COLO668 (cell line): ENCODE measurements around the gene METTL17.
"Not testable (repeated sequence)": the region's sequence is repeated elsewhere in the genome, so short reads cannot be mapped to it uniquely, and the experiment has no call there.

ENCODE experiments used
- DNase-seq: peaks from one replicate; lab custom pipeline; 2025; ENCODE audit not compliant: unreplicated experiment; lab: John Stamatoyannopoulos, UW

The METTL17 gene

DNA sequence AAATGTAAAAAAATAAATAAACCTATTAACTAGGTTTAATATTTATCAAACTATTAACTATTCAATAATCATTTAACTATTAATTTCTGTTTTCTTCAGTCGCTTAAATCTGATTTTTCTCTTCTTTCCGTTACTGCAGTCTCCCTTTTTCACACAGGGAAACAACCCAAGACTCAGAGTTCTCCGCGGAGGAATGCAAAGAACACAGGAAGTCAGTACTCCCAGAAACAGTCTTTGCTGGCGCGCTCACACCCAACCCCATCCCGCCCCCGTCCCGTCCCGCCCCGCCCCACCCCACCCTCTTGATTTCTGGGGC, 351 bp upstream of the METTL17 start:
- DNase-seq = no peak

DNA sequence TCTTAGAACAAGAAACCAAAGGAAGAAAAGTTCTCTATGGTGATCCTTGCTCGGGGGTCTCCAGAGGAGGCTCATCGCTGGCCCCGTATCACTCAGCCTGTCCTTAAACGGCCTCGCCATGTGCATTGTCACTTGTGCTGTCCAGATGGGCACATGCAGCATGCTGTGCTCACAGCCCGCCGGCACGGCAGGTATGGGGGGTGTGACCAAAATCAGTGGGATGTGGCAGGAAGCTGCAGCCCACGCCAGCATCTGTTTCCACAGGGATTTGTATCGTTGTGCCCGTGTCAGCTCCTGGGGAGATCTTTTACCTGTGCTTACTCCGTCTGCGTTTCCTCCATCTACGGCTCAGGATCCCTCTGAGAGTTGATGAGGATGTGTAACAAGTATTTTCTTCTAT, 6.7 kb downstream of the METTL17 start:
- no peak for DNase-seq

DNA sequence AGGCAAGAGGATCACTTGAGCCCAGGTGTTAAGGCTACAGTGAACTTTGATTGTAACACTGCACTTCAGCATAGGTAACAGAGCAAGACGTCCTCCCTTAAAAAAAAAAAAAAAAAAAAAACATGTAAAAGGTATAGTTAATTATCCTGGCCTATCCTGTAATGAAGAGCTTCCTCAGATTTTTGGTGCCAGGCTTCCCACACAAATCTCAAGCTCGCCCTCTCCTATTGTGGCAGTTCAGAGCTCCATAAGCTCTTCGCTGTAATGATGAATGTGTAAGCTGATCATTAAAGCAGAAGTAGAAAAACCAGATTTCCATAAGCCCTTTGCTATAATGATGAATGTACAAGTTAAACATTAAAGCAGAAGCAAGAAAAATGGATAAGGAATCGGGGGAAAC, 7.3 kb downstream of the METTL17 start:
- no peak for DNase-seq

DNA sequence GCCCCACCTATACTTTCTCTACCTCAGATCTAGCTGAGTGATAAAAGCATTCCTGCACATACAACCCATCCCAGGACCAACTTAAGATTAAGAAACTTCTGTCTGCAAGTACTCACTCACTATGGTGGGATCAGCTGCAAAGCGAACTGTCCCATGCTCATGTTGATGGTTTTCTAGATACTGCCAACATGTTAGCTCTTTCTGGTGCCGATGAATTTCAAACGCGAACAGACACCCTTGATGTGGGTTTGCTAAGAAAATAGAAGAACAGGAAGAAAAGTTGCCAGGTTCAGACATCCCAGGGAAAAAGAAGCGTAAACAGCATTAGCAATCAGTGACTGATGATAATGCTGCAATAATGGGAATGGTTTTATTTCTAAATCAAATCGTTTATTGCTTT, 7.8 kb downstream of the METTL17 start:
- DNase-seq = no peak

DNA sequence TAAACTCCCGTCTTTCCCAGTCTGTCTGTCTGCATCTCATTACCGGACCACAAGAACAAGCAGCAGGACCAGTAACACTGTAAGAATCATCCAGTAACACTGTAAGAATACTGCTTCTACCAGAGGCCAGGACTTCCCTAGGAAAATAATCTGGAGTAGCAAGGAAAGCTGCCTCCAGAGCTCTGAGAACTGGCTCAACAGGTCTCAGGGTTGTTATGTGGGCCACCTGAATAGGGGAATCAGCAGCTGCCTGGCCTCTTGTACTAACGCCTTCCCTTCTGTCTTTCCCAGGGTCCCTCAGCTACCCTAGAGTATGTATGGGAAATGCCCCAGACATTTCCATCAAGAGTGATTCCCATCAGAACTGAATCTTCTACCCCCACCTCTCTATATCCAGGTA, 8.4 kb downstream of the METTL17 start:
- DNase-seq = no peak

DNA sequence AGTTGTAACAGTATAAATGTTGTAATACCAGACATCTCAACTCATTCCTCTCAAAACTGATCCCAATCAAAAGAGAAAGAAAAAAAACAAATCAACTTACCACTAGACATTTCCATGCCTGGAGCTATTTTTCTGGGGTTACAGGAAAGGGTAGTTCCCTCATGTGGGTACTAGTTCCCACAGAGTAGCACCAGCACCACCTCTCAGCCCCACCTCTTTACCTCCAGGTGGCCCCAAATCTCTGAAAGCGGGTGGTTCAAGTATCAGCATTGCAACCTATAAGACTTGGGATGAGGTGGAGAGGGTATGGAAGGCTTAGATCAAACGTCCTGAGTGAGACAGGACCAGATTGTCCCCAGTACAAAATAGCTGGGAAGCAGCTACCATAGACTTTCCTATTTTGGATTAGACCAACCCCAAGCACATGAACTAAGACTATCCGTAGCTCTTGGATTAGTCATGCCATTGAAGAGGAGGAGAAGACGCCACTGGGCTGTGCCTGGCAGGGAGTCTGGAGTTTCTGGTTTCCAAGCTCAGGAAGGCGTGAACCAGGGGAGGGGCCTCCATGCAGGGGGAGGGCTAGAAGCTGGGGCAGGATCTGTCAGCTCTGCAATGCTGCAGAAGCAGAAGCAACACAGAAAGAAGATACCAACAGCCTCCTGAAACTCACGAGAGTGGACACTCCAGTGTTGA, 9.0 kb downstream of the METTL17 start, which contains the start of gene SLC39A2:
SLC39A2 (plus strand) TSS at position 620 of the 693 bp plus-strand sequence. CDS start 154 bp downstream, outside the sequence.
- DNase-seq = no peak

DNA sequence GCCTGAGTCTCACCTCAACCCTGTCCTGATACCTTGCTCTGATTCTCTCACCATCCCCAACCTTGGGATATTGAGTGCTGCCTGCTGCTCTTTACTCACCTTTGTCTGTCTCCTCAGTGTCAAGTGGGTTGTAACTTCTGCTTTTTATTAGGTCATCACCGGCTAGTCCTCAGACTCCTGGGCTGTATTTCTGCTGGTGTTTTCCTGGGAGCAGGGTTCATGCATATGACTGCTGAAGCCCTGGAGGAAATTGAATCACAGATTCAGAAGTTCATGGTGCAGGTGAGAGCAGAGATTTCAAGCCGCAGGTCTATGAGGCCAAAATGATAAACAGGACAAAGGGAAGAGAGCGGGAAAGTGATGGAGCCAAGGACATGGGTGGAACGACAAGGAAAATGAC, 9.8 kb downstream of the METTL17 start:
- no peak for DNase-seq

DNA sequence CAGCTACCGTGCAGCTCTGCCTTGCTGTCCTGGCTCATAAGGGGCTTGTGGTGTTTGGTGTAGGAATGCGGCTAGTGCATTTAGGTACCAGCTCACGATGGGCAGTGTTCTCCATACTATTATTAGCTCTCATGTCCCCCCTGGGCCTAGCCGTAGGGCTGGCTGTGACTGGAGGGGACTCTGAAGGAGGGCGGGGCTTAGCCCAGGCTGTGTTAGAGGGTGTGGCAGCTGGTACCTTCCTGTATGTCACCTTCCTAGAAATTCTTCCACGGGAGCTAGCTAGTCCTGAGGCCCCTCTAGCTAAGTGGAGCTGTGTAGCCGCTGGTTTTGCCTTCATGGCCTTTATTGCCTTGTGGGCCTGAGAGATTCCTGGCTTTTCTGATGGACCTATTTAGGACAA, 11.4 kb downstream of the METTL17 start:
- no peak for DNase-seq

DNA sequence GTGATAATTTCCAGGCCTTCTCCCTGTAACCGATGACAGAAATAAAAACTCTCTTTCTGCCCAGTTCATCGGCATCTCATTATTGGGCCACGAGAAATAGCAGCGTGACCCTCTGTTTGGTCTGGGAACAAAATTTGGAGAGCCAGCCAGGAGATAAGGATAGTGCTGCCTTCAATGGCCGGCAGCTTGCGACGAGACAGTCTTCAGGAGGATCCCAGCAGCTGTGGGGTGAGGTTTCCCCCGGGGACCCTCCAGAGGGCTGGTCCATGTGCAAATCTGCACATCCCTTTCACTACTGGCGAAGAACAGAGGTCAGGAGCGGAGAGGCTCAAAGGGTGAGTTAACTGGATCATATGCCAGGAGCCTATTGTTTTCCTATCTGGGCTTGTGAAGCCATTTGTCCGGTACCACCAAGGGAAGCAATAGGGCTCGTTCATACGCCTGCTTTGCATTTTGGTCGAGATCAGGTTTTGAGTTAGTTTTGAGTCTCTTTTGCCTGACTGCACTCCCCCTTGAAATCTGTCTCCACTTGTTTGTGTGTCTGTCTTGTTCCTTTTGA, 14.1 kb downstream of the METTL17 start:
- no peak for DNase-seq

DNA sequence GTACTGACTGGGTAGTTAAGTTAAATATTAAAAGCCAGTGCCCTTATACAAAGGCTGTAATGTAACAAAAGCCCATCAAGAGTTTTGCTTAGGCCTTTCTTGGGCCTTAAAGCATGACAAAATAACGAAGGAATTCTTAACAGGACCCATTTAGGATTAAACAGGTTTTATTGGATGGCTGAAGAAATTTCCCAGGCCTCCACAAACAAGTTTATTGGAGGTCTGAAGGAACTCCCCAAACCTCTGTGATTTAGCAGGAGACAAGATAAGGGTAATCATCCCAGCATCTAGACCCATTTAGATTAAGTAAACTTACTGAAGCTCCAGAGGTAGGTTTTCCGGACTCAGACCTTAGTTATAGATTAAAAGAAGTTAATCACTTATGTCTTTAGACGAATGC, 19.9 kb downstream of the METTL17 start:
- DNase-seq = not testable (repeated sequence)

DNA sequence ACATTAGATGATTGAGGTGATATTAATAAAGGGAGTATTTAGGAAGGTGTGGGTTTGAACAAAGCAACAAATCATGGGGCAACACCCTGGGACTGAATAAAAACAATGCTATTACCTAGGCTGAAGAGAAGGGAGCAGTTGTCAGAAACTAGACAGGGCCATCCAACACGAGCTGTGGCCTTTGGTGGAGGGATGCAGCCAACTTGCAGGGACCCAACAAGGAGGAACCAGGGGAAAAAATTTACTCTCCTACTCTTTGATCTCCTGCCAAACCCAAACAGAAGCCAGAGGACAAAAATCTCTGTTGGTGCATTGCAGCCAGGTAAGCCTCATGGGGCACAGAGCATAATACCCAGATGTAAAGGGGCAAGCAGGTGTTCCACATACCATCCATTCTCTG, 21.4 kb downstream of the METTL17 start:
- no peak for DNase-seq

DNA sequence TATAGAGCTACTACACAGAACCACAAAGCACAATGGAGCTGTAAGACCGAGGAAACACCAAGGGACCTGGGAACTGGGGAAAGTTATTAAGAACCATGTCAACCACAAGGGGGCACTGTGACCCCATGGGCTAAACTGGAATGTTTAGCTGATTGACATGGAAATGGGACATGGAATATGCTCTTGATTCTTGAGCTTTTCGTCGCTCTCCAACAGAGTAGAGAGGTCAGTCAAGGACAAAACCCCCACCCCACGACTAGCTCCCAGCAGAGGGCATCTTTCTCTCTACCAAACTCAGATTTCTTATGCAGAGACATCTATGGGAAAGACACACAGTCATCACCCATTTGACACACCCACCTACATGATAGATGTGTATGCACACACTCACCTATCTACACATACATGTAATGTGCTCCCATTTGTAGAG, 25.0 kb downstream of the METTL17 start:
- DNase-seq = peak; percentile 81

DNA sequence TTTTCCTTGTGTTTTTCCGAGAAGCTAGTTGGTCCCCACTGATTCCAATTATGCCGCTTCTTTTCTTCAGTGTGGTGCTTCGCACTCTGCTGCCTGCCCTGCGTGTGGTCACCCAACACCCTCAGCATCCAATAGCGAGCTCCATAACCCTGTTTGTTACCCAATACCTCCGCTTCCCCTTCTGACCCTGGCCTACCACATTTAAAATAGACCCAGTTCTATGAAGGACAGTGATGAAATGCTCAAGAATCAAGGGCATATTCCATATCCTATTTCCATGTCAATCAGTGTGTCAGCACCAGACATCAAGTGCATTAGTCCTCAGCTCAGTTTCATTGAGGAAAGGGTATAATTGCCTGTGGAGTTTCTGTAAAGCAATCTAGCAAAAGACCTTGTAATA, 25.5 kb downstream of the METTL17 start:
- DNase-seq = no peak

DNA sequence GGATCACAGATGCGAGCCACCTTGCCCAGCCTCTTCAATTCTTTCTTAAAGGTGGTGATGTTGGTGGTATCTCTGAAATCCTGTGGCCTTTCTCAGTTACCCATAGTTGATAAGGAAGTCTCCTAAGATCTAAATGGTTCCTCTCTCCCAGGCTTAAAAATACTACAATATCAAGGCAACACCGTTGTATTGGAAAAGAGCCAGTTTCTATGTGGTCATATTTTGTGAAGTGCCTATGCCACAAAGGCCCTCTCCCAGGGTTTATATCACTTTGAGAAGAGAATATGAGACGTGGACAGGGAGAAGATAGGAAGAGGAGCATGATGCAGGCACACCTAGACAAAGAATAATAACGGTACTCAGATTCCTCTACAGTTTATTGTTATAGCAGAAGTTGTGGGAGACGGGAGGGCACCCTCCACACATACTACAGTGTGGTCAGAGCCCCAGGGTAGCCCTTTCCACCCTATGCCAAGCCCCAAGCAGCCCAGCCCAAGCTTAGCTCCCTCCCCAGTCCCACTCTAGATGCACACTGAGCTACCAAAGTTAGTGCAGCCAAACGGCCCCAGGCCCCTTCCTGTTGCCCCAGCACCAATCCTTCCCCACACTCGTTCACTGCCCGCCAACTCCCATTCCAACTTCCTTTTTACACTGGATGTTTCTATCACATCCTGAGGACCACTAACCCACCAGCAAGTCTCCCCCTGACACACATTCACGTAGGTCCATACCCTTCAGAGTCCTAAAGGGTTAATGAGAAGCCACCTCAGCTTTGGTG, 26.8 kb downstream of the METTL17 start:
- DNase-seq = no peak

DNA sequence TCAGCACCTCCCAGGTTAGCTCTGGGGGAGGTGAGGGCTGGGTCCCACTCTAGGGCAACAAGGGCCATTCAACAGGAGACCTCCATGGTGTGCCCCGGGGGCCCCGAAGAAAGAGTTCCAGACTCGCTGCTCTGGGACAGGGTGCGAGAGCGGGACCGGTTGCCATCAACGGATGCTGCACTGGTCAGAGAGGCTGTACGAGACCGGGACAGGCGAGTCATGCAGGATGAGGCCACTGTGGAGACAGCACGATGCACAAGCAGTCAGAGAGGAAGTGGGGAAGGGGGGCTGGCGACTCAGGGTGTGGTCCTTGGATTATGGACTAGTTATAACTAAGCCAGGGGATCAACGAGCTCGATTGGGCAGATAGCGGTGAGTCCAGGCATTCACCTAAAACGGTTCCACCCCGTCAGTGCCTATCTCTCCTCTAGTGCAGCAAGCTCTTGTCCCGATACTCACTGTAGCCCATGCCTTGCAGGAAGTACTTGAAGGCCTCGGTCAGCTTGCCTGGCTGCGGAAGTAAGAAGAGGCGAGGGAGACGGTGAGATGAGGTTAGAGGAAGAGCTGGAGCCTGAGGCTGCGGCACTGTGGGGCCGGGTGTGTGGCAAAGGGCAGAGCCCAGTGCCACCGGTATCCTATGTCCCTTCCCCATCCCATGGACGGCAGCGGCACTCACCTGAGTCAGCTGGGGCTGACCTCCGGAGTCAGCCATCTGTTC, 27.9 kb downstream of the METTL17 start:
- DNase-seq = no peak

DNA sequence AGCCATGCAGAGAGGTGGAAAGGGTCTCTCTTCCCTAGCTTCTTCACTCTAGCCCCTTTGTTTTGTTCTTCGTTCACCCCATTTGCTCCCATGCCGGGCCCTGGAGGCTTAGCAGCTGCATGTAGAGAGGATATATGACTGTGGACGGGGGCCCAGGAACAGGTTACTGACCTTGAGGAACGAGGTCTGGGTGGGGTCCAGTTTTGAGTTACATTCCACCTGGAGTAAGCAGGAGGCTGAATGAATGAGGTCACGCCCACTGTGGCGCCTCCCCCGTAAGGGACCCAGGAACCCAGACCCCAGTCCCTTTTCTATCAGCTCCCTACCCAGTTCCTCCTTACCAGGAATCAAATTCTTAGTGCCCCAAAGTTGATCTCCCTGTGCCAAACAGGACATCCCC, 28.5 kb downstream of the METTL17 start:
- DNase-seq = no peak

DNA sequence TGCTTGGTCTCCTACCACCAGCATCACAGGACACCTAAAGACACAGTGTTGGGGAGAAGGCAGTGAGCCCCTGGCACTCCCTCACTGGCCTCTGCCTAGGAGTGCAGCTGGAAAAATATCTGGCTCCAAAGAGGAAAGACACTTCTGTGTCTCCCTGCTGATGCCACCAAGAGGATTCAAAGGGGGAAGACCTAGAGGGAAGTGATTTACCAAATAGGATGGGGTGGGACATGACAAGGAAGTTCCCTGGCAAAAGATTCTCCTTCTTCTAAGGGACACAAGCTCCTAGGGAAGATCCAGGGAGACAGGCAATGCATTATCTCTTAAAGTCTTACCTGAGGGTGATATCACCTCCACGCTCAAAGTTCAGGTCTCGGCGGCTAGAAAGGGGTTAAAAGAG, 29.0 kb downstream of the METTL17 start:
- no peak for DNase-seq

DNA sequence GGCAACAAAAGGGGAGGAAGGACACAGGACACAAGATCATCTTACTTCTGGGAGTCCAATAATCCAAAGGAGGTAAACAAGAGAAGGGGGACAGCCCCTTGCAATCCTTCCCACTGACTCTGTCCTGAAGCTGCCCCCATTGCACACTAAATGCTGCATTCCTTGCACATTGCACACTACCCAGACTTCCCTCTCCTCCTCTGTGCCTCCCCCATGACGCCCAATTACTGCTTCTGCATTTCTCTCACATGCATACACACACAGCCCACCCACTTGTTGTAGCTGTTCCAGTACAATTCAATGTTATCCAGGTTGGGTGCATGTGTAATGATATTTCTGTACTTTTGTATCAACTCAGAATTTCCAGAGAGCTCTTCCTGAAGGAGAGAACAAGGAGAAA, 29.6 kb downstream of the METTL17 start:
- no peak for DNase-seq

DNA sequence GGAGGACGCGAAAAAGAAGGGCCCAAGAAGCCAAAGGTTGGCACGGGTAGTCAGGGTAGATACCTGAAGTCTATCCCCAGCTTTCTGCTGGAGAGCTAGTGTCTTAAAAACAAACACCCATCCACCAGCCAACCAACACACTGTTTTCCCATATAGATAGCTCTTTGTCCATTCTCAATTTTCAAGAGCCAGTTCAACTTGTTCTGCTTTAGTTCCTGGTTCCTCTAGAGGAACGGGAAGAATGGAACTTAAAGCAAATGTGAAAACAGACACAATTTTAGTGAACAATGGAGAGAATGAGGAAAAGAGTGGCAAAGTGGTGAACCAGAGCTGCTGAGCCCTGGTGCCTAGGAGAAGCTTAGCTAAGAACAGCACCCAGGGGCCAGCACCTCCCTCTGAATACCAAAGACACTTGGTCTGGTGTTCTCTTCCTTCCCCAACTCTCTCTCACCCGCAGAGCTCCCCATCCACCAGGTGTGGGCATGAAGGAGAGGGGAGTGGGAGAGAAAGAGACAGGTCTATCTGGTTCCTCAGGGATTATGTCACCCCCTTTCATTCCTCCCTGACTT, 31.3 kb downstream of the METTL17 start:
- DNase-seq = no peak

DNA sequence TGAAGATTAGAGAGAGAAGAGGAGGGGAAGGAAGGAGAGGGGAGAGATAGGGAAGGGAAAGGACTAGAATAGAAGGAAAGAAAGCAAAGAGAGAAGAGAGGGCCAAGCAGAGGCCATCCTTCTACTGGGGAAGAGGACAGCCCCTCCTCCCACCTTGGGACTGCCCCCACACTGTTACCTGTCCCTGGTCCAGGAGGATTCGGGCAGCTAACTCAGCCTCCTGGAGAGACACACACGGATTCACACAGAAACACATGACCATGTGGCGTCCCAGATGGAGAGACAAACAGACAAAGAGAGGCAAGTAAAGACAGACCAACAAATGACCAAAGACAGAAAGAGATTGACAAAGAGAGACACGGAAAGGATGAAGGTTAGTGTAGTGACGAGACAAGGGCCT, 32.9 kb downstream of the METTL17 start:
- no peak for DNase-seq

DNA sequence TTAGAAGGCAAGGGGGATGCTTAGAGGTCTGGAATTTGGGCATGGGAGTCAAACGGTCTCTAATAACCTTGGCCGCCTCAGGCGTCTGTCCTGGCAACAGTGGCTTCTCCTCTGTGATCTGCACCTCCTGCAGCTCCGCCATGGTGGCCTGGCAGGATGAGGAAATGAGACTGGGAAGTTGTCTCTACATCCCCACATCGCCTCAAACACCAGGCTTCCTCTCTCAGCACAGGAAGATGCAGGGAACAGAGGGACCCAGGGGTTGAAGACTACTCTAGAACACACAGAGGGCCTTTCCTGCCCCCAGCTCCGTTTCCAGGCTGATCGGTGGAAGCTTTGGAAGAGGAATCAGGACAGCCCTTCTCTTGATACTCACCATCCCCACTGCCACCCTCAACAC, 33.4 kb downstream of the METTL17 start:
- no peak for DNase-seq
